Measurements from ENCODE around the gene SCO1. TPM values are rescaled to one million over a fixed set of nuclear protein-coding genes. Genes with fewer than 3 reads are reported as not detected.
A peak's percentile ranks its signal among the peaks of the same experiment; 100 is the strongest.

The SCO1 gene
- total RNA-seq, 1 donor from 2014 or later = 27.4 TPM

GRCh38 chr17:10628756-10629155, 68.6 kb downstream of the SCO1 start:
- Mint-ChIP-seq H3K36me3 (ENCODE audit: unreplicated experiment) (no peaks in the 10 kb centered on the region), H3K27ac (ENCODE audit: unreplicated experiment) (no peak overlapping the region), H3K4me1 (ENCODE audit: unreplicated experiment) (peaks cover 3% of the 10 kb centered on the region), H3K4me3 (ENCODE audit: unreplicated experiment) (no peak overlapping the region), H3K27me3 (ENCODE audit: unreplicated experiment) (peaks cover 8% of the 10 kb centered on the region), H3K9me3 (ENCODE audit: unreplicated experiment) (no peaks in the 10 kb centered on the region)
- TF ChIP-seq, protein P1, sequence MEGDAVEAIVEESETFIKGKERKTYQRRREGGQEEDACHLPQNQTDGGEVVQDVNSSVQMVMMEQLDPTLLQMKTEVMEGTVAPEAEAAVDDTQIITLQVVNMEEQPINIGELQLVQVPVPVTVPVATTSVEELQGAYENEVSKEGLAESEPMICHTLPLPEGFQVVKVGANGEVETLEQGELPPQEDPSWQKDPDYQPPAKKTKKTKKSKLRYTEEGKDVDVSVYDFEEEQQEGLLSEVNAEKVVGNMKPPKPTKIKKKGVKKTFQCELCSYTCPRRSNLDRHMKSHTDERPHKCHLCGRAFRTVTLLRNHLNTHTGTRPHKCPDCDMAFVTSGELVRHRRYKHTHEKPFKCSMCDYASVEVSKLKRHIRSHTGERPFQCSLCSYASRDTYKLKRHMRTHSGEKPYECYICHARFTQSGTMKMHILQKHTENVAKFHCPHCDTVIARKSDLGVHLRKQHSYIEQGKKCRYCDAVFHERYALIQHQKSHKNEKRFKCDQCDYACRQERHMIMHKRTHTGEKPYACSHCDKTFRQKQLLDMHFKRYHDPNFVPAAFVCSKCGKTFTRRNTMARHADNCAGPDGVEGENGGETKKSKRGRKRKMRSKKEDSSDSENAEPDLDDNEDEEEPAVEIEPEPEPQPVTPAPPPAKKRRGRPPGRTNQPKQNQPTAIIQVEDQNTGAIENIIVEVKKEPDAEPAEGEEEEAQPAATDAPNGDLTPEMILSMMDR (IDR thresholded peaks at IDR 0.05) = peak; percentile 36
- no peak for DNase-seq (ENCODE audit: extremely low spot score, unreplicated experiment)

DNA sequence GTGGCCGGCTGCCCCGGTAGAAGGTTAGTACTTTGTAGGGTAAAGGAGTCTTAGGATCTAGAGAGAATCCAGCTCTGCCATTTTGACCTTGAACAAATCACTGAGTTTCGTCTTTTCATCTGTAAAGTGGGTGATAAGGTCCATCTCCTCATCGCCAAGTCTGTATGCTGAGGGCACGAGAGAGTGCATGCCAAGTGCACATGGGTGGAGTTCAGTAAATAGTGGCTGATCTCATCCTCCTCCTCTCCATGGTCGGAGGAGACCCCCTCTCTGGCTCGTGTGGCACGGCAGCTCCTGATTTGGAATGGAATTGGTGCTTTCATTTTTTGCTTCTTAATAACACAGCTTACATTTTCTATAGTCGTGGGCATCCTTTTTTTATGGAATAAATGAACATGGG, 70.9 kb downstream of the SCO1 start:
- no peaks in the 10 kb centered on the region for H3K36me3 Mint-ChIP-seq (ENCODE audit: unreplicated experiment)
- no peaks in the 10 kb centered on the region for H3K9me3 Mint-ChIP-seq (ENCODE audit: unreplicated experiment)
- H3K27me3 Mint-ChIP-seq (ENCODE audit: unreplicated experiment) = peaks cover 8% of the 10 kb centered on the region
- H3K27ac Mint-ChIP-seq (ENCODE audit: unreplicated experiment) = no peak overlapping the region
- DNase-seq (ENCODE audit: extremely low spot score, unreplicated experiment) = no peak
- peaks cover 3% of the 10 kb centered on the region for H3K4me1 Mint-ChIP-seq (ENCODE audit: unreplicated experiment)
- TF ChIP-seq, protein P1 (IDR thresholded peaks at IDR 0.05) = no peak
- H3K4me3 Mint-ChIP-seq (ENCODE audit: unreplicated experiment) = no peak overlapping the region

GRCh38 chr17:10624969-10625368, 72.4 kb downstream of the SCO1 start:
- Mint-ChIP-seq H3K27ac (ENCODE audit: unreplicated experiment) (no peak overlapping the region), H3K9me3 (ENCODE audit: unreplicated experiment) (no peaks in the 10 kb centered on the region), H3K4me1 (ENCODE audit: unreplicated experiment) (no peaks in the 10 kb centered on the region), H3K27me3 (ENCODE audit: unreplicated experiment) (peaks cover 8% of the 10 kb centered on the region), H3K4me3 (ENCODE audit: unreplicated experiment) (no peak overlapping the region), H3K36me3 (ENCODE audit: unreplicated experiment) (no peaks in the 10 kb centered on the region)
- TF ChIP-seq, protein P1 (IDR thresholded peaks at IDR 0.05) = no peak
- no peak for DNase-seq (ENCODE audit: extremely low spot score, unreplicated experiment)

- Mint-ChIP-seq H3K36me3 (ENCODE audit: unreplicated experiment) (no peaks in the 10 kb centered on the region), H3K4me1 (ENCODE audit: unreplicated experiment) (no peaks in the 10 kb centered on the region), H3K27me3 (ENCODE audit: unreplicated experiment) (peaks cover 8% of the 10 kb centered on the region), H3K4me3 (ENCODE audit: unreplicated experiment) (no peak overlapping the region), H3K27ac (ENCODE audit: unreplicated experiment) (no peak overlapping the region), H3K9me3 (ENCODE audit: unreplicated experiment) (no peaks in the 10 kb centered on the region)
- DNase-seq (ENCODE audit: extremely low spot score, unreplicated experiment) = no peak
- TF ChIP-seq, protein P1 (IDR thresholded peaks at IDR 0.05) = no peak
Measured at GRCh38 chr17:10623737-10624338, 73.5 kb downstream of the SCO1 start.

DNA sequence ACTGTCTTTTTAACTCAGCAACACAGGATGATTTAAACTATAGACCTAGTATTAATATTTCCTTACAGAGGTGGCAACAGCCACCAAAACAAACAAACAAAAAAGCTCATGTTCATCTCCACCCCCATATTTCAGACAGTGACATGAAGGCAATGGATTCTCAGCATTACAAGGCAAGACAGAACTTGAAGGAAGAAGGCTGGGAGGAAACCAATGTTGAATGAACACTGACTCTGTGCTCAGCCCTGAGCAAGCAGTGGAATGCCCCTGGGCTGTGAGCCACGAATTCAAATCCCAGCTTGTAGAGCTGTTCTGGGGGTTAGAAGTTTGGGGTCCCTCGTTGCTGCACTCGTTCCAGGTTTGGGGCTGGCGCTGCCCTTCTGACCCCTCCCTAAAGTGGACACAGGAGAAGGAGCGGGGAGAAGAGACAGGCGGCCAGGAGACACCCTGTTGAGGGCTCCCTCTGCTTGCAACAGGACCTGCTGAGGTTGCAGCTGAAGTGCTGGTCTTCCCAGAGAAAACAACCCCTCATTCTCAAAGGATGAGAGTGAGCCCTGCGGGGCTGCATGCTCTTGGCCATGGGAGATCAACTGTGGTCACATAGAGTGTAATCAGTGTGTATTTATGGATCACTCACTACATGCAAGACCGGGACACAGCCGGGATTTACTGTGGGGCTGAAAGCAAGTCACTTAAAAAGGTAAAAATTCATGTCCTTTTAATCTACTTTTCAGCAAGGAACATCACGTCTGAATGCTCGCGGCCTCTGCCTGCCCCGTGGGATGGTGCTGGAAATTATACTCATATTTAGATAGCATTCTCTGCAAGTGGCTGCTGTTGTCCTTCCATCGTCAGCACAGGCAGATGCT, 74.5 kb downstream of the SCO1 start:
- DNase-seq (ENCODE audit: extremely low spot score, unreplicated experiment) = no peak
- Mint-ChIP-seq H3K4me3 (ENCODE audit: unreplicated experiment) (no peak overlapping the region), H3K27ac (ENCODE audit: unreplicated experiment) (no peak overlapping the region), H3K27me3 (ENCODE audit: unreplicated experiment) (peaks cover 8% of the 10 kb centered on the region), H3K36me3 (ENCODE audit: unreplicated experiment) (no peaks in the 10 kb centered on the region), H3K4me1 (ENCODE audit: unreplicated experiment) (peaks cover 2% of the 10 kb centered on the region), H3K9me3 (ENCODE audit: unreplicated experiment) (no peaks in the 10 kb centered on the region)
- TF ChIP-seq, protein P1 (IDR thresholded peaks at IDR 0.05) = no peak
